Astrocyte of the spinal cord (primary cell): ENCODE results near the gene TCF7L2.
A peak's percentile ranks its signal among the peaks of the same experiment; 100 is the strongest.

Experiments
- DNase-seq: peaks from one replicate; pipeline ENCODE4 v3.0.0; 2011; ENCODE audit warnings: low read depth, low spot score
- H3K4me3 ChIP-seq: 2 replicates; pipeline ENCODE4 v1.5.1; 2011; ENCODE audit warnings: low read depth, mild to moderate bottlenecking, low read length, moderate library complexity
- CTCF ChIP-seq: IDR thresholded peaks from 2 replicates; pipeline ENCODE4 v1.5.1; 2012; ENCODE audit warnings: low read depth, mild to moderate bottlenecking, low read length, inconsistent platforms
- in situ Hi-C: cut with HindIII; loops from 2 replicates; pipeline ENCODE4 v1.10.0; 2017; ENCODE audit warnings: low sequenced_read_pairs

TCF7L2 gene

DNA sequence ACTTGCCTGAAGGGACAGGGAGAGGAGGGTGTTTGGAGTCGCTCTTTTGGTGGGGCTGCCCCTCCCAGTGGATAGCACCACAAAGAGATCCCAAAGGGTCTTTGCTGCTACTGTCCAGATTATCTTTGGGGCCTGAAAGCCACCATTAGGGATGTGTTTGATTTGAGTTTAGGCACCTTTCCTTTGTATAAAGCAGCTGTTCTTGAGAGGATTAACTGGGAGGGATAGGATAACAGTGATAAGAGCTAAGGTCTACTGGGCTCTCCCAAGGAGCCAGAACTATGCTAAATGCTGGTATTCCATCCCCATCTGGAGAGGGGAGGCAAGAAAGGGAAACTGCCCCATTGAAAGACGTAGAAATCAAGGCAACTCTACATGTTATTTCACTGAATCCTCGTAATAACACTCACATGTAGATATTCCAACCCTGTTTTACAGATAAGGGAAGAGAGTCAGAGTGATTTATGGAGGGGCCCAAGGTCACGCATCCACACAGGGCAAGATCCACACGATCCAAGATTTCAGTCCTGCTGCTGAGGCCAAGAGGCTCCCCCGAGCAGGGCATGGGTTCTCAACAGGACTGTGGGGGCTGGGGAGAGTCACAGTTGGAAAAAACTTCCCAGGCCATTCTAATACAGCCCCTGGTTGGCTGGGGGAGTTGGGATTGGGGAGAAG is 11.1 kb upstream of the TCF7L2 start:
- in situ Hi-C loops = no loop called here
- DNase-seq = no peak
- no peak for TF ChIP-seq CTCF
- no peak overlapping the region for H3K4me3 ChIP-seq

DNA sequence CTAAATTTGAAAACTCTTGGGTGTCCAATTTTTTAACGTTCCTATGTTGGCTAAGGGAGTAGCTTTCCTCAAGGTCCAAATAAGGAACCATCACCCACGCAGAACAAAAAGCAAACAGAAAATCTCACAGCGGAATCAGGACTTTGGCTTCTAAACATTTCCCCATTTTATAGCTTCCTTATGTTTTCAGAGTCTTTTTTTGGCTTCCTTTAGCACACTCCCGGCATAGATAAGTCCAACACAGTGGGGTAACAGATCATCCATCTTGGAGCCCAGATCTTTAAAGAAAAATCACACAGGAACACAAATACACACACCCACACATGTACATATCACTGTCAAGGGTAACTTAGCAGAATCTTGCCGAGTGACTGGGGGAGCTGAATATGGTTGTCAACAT is 4.2 kb upstream of the TCF7L2 start:
- no peak for TF ChIP-seq CTCF
- DNase-seq = no peak
- in situ Hi-C loops = no loop called here
- H3K4me3 ChIP-seq = no peak overlapping the region

GRCh38 chr10:112946649-112947048 is 3.4 kb upstream of the TCF7L2 start:
- DNase-seq = no peak
- TF ChIP-seq CTCF = no peak
- no peak overlapping the region for H3K4me3 ChIP-seq
- in situ Hi-C loops = no loop called here

GRCh38 chr10:112948196-112948595 is 1.9 kb upstream of the TCF7L2 start:
- no peak for TF ChIP-seq CTCF
- no peak overlapping the region for H3K4me3 ChIP-seq
- no peak for DNase-seq
- in situ Hi-C loops = no loop called here

DNA sequence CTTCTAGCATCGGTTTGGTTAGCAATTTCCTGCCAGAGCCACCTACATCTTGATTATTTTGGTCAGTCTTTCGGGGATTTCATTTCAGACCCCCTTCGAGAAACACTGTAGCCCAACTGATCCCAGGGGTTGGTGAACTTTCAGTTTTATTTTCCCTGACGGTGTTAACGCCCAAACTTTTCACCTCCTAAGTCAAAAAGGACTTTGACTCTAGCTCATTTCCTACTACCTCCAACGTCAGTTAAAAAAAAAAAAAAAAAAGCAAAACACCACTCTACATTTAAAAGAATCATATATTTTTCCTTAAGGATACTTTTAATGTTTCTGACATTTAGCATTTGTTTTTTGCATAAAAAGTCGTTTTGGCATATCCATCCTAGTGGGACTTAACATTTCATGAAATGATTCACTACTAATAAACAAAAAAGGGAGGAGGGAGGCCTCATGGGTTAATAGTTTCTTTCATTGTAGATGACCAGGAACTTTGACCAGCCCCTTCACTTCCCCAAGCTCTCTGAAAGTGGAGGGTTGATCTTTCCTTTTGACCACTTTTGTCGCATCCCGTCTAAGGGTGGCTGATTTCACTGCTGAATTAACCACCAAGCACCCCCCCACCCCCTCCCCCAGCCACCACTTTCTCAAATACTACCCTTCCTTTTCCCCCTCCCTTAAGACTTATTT is 764 bp upstream of the TCF7L2 start:
- in situ Hi-C loops = no loop called here
- no peak for TF ChIP-seq CTCF
- peak overlapping the region; percentile 87 for H3K4me3 ChIP-seq
- DNase-seq = peak; percentile 46

- in situ Hi-C loops = no loop called here
- TF ChIP-seq CTCF = no peak
- H3K4me3 ChIP-seq = peak overlapping the region; percentile 87
- peak; percentile 46 for DNase-seq
These were observed 789 bp downstream of the TCF7L2 start for GRCh38 chr10:112950714-112951358.
